ENCODE measurements around the gene BTN3A1.

BTN3A1 gene

DNA sequence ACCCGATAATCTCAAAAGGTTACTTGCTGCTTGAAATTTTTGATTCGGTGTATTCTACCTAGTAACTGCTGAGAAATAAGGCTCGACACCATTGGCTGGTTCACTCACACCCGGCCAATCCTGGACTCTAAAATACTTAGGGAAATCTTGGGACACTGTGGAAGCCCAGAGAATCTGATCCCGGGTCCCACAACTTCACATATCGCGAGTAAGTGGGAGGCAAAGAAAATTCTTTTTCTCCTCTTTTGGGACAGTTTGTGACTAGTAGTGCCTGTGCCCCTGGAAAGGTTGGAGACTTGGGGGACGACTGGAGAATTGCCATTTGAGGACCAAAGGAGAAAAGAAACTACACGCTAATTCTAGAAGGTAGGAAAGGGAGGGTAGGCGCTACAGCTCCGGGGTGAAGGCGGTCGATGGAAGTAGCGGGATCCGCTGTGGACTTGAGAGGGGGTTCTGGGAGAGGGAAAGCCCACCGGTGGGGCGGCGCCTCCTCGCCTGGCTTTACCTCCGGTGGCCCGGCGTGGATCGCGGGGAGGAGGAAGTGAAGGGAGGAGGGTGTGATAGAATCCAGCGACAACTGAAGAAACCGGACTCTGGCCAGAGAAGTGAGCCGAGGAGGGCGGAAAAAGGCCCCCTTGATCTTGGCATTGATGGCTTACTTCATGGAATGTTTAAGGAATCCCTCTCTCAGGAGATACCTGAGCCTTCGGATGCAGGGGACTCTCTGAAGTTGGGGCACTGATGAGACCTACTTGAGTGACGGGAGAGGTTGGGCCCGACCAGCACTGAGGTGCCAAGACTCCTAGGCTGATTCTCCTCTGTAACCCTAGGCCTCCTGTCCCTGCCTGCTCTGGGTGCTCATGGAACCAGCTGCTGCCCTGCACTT is 19.4 kb downstream of the BTN3A1 start:
- peak; percentile 93 for DNase-seq (ENCODE audit: low read depth)
- peak overlapping the region; percentile 98 for H3K4me3 ChIP-seq (replicated peaks; ENCODE audit: low read depth, low read length)
- TF ChIP-seq, protein P1, sequence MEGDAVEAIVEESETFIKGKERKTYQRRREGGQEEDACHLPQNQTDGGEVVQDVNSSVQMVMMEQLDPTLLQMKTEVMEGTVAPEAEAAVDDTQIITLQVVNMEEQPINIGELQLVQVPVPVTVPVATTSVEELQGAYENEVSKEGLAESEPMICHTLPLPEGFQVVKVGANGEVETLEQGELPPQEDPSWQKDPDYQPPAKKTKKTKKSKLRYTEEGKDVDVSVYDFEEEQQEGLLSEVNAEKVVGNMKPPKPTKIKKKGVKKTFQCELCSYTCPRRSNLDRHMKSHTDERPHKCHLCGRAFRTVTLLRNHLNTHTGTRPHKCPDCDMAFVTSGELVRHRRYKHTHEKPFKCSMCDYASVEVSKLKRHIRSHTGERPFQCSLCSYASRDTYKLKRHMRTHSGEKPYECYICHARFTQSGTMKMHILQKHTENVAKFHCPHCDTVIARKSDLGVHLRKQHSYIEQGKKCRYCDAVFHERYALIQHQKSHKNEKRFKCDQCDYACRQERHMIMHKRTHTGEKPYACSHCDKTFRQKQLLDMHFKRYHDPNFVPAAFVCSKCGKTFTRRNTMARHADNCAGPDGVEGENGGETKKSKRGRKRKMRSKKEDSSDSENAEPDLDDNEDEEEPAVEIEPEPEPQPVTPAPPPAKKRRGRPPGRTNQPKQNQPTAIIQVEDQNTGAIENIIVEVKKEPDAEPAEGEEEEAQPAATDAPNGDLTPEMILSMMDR (IDR thresholded peaks at IDR 0.05; ENCODE audit: low read length, missing control alignments), result no peak

DNA sequence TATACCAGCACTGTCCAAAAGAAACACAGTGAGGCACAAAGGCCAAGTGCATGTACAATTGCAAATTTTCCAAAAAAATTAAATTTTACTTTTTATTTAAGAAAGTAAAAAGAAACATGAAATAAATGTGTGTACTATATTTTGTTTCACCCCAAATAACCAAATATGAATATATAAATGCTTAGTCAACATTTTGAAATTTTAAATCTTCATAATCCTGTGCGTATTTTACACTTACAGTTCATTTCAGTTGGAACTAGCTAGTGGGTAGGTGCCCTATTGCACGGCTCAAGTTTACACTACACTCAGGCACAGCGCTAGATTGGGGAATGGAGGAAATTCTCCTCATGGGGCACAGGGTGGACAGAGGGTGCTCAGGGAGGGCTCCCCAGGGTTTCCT is 20.3 kb downstream of the BTN3A1 start:
- H3K4me3 ChIP-seq (replicated peaks; ENCODE audit: low read depth, low read length), result peak overlapping the region; percentile 98
- DNase-seq (ENCODE audit: low read depth), result no peak
- TF ChIP-seq, protein P1 (IDR thresholded peaks at IDR 0.05; ENCODE audit: low read length, missing control alignments), result no peak

- TF ChIP-seq, protein P1 (IDR thresholded peaks at IDR 0.05; ENCODE audit: low read length, missing control alignments), result no peak
- DNase-seq (ENCODE audit: low read depth), result no peak
- H3K4me3 ChIP-seq (replicated peaks; ENCODE audit: low read depth, low read length), result no peak overlapping the region
Observed at GRCh38 chr6:26426691-26427450, 24.8 kb downstream of the BTN3A1 start.

GRCh38 chr6:26427451-26427809 is 25.4 kb downstream of the BTN3A1 start:
- TF ChIP-seq, protein P1 (IDR thresholded peaks at IDR 0.05; ENCODE audit: low read length, missing control alignments), result no peak
- DNase-seq (ENCODE audit: low read depth), result no peak
- no peak overlapping the region for H3K4me3 ChIP-seq (replicated peaks; ENCODE audit: low read depth, low read length)

- no peak overlapping the region for H3K4me3 ChIP-seq (replicated peaks; ENCODE audit: low read depth, low read length)
- TF ChIP-seq, protein P1 (IDR thresholded peaks at IDR 0.05; ENCODE audit: low read length, missing control alignments), result no peak
- no peak for DNase-seq (ENCODE audit: low read depth)
Observed at GRCh38 chr6:26428206-26428605, 26.1 kb downstream of the BTN3A1 start.

- TF ChIP-seq, protein P1 (IDR thresholded peaks at IDR 0.05; ENCODE audit: low read length, missing control alignments), result no peak
Observed at GRCh38 chr6:26430787-26431186, 28.7 kb downstream of the BTN3A1 start.

More at GRCh38 chr6:26430787-26431186, 28.7 kb downstream of the BTN3A1 start:
- no peak overlapping the region for H3K4me3 ChIP-seq (replicated peaks; ENCODE audit: low read depth, low read length)
- no peak for DNase-seq (ENCODE audit: low read depth)
